A673 (cell line): ENCODE data around the gene PEAK3. TPM values are rescaled to one million over a fixed set of nuclear protein-coding genes. Genes with fewer than 3 reads are reported as not detected.

Source experiments
- BruUV-seq: library from RNA; stranded (reverse); fragments of 400-500 nt; replicated peaks from 2 replicates; lab custom pipeline; 2021; lab: Mats Ljungman, UMichigan
- CTCF ChIA-PET: fragments of 300-600 bp; sonication (Branson Sonifier 250); formaldehyde crosslinking; loops from one replicate; lab custom pipeline; 2022; ENCODE audit warnings: antibody characterized with exemption; lab: Charles Lee
- POLR2A ChIA-PET: fragments of 300-600 bp; sonication (Branson Sonifier 250); formaldehyde crosslinking; loops from one replicate; lab custom pipeline; 2022; ENCODE audit warnings: antibody characterized with exemption; ENCODE audit not compliant: low non-redundant PET; lab: Charles Lee
- DNase-seq: peaks from one replicate; pipeline ENCODE4 v3.0.0-alpha.2; 2015; ENCODE audit warnings: low spot score
- H3K27ac ChIP-seq: fragments of 200-600 bp; sonication (generic); 2 replicates; pipeline ENCODE4 v1.5.1; 2016; ENCODE audit warnings: mixed run types, low read depth, mild to moderate bottlenecking, mixed read lengths, antibody characterized with exemption, low read length; ENCODE audit not compliant: poor library complexity, severe bottlenecking
- H3K27me3 ChIP-seq: fragments of 200-600 bp; sonication (generic); replicated peaks from 2 replicates; pipeline ENCODE4 v1.6.1; 2017; ENCODE audit warnings: mixed run types, low read depth, mild to moderate bottlenecking, mixed read lengths, antibody characterized with exemption, low read length; ENCODE audit not compliant: insufficient read depth, poor library complexity
- H3K36me3 ChIP-seq: fragments of 200-600 bp; sonication (generic); 2 replicates; pipeline ENCODE4 v1.6.1; 2016; ENCODE audit warnings: mixed run types, mild to moderate bottlenecking, mixed read lengths, antibody characterized with exemption, low read length; ENCODE audit not compliant: insufficient read depth, poor library complexity, severe bottlenecking
- H3K4me1 ChIP-seq: fragments of 200-600 bp; sonication (generic); 2 replicates; pipeline ENCODE4 v1.6.1; 2017; ENCODE audit warnings: mixed run types, mild to moderate bottlenecking, mixed read lengths, antibody characterized with exemption, low read length; ENCODE audit not compliant: insufficient read depth, poor library complexity, severe bottlenecking
- H3K4me3 ChIP-seq: fragments of 200-600 bp; sonication (generic); 2 replicates; pipeline ENCODE4 v1.5.1; 2016; ENCODE audit warnings: low read depth, mixed run types, mild to moderate bottlenecking, mixed read lengths, low read length; ENCODE audit not compliant: poor library complexity, severe bottlenecking
- H3K9me3 ChIP-seq: fragments of 200-600 bp; sonication (generic); 2 replicates; pipeline ENCODE4 v1.6.1; 2016; ENCODE audit warnings: mixed run types, low read depth, mild to moderate bottlenecking, mixed read lengths, antibody characterized with exemption, low read length; ENCODE audit not compliant: poor library complexity, severe bottlenecking
- CTCF ChIP-seq: fragments of 300-800, 200-600 bp; sonication (generic); conservative IDR thresholded peaks from 2 replicates; pipeline ENCODE4 v1.5.1; 2017; ENCODE audit warnings: low read depth, mild to moderate bottlenecking, antibody characterized with exemption, low read length, moderate library complexity, mixed read lengths
- EZH2 ChIP-seq: fragments of 200-600 bp; sonication (generic); IDR thresholded peaks from 2 replicates; pipeline ENCODE4 v1.6.1; 2017; ENCODE audit warnings: borderline replicate concordance, low read depth, mild to moderate bottlenecking, mixed read lengths, antibody characterized with exemption, low read length; ENCODE audit not compliant: poor library complexity, severe bottlenecking
- intact Hi-C: fragments of 100-400 bp; cut with micrococcal nuclease; formaldehyde crosslinking; loops from one replicate; pipeline ENCODE4 v1.10.0; 2022; ENCODE audit not compliant: unreplicated experiment
- total RNA-seq: library from RNA; stranded (reverse); gene quantifications from 2 replicates; pipeline ENCODE4 v1.2.3, GENCODE V29; 2021

The PEAK3 gene
- total RNA-seq, 1 experiment from 2014 or later: not detected

- ChIA-PET CTCF (interaction anchor here (0.7 kb wide), 1 partner anchor 71 kb away, joined by 11 read pairs; no protein-coding TSS in a partner anchor), POLR2A (no interaction called here)
- Histone ChIP-seq H3K4me3 (no peak overlapping the region), H3K27ac (no peak overlapping the region), H3K4me1 (no peaks in the 10 kb centered on the region), H3K9me3 (no peaks in the 10 kb centered on the region), H3K27me3 (no peaks in the 10 kb centered on the region), H3K36me3 (peaks cover 72% of the 10 kb centered on the region)
- intact Hi-C loops: no loop called here
- TF ChIP-seq CTCF (no peak), EZH2 (no peak)
- no TSS peak for BruUV-seq
- no peak for DNase-seq
These were observed 54.4 kb downstream of the PEAK3 start for GRCh38 chr19:2227415-2228156.

- no peak for DNase-seq
- H3K27me3 ChIP-seq: no peaks in the 10 kb centered on the region
- POLR2A ChIA-PET: no interaction called here
- intact Hi-C loops: no loop called here
- no peak overlapping the region for H3K4me3 ChIP-seq
- CTCF ChIA-PET: no interaction called here
- peaks cover 74% of the 10 kb centered on the region for H3K36me3 ChIP-seq
- H3K4me1 ChIP-seq: no peaks in the 10 kb centered on the region
- no peaks in the 10 kb centered on the region for H3K9me3 ChIP-seq
- BruUV-seq: no TSS peak
- TF ChIP-seq EZH2 (no peak), CTCF (no peak)
- no peak overlapping the region for H3K27ac ChIP-seq
These were observed 55.1 kb downstream of the PEAK3 start for GRCh38 chr19:2226840-2227360.

- Histone ChIP-seq H3K36me3 (peaks cover 75% of the 10 kb centered on the region), H3K27me3 (no peaks in the 10 kb centered on the region), H3K9me3 (no peaks in the 10 kb centered on the region), H3K4me3 (no peak overlapping the region), H3K27ac (no peak overlapping the region), H3K4me1 (no peaks in the 10 kb centered on the region)
- DNase-seq: no peak
- BruUV-seq: no TSS peak
- intact Hi-C loops: no loop called here
- ChIA-PET POLR2A (no interaction called here), CTCF (no interaction called here)
- TF ChIP-seq EZH2 (no peak), CTCF (no peak)
These were observed 55.7 kb downstream of the PEAK3 start for GRCh38 chr19:2226051-2226839.
